ENCODE data around the gene KLK15.
"Not testable (repeated sequence)": the region's sequence is repeated elsewhere in the genome, so short reads cannot be mapped to it uniquely, and the experiment has no call there.

The KLK15 gene

DNA sequence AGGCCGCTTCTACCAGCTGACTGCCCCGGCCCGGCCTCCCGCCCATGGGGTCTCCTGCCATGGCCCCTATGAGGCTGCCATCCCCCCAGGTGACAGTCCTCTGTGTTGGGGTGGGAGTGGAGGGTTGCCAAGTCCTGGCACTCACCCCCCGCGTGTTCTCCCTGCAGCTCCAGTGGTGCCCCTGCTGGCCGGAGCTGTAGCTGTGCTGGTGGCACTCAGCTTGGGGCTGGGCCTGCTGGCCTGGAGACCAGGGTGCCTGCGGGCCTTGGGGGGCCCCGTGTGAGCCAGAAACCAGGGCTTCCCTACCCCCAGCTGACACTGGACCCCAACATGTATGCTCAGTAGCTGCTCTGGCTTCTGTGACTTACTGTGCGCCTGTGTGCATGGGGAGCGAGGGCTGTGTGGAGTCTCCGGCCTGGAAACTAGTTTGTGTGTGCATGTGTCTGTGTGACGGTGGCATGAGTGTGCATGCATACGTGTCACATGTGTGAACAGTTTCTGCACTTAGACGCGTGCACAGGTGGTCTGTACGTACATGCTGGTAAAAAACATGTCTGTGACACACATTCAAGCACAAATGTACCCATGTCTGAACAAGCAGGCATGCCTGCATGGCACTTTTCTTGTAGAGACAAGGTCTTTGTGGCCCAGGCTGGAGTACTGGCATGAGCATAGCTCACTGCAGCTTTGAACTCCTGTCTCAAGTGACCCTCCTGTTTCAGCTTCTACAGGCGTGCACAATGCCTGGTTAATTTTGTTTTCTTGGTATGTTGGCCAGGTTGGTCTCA lies 38.3 kb downstream of the KLK15 start:
- DNase-seq, result no peak

DNA sequence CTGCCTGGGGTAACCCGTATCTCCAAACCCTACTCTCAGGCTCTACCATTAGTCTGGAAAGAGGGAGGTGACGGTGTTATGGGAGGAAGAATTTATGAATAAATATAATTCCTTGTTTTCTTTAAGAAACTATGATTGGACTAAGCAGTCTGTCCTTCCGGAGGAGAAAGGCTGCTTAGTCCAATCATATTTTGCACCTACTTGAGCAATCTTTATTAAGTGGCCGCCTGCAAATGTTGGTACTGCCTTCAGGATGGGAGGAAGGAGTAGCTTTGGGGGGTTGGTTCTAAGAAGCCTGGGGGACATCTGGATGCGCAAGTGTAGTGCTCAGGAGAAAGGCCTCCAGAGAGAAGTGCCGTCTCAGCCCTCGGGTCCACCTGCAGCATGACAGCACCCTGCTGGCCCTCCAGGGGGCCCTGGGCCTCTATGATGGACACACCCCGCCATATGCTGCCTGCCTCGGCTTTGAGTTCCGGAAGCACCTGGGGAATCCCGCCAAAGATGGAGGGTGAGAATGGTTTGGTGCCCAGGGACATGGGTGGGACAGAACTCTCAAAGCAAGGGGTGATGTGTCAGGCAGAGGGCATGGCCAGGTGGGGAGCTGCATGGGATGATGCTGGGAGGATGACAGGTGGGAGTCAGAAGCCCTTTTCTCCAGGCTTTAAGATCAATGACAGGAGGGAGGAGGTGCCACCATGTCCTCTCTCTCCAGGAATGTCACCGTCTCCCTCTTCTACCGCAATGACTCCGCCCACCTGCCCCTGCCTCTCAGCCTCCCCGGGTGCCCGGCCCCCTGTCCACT lies 39.1 kb downstream of the KLK15 start:
- no peak for DNase-seq

DNA sequence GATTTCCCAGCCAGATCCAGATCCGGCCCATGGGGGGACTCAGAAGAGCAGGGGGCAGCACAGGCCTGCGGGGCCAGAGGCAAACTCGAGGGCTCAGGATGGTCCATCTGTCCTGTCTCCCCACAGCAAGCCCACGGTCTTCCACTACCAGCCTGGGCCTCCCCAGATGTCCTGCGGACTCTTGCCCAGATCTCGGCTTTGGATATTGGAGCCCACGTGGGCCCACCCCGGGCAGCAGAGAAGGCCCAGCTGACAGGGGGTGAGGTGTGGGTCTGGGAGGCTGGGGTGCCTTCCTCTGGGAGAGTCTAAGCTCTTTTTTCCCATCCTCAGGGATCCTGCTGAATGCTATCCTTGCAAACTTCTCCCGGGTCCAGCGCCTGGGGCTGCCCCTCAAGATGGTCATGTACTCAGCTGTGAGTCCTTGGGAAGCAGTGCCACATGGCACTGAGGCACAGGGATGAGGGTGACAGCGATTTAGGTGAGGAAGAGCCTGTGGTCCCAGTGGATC lies 39.8 kb downstream of the KLK15 start:
- no peak for DNase-seq

DNA sequence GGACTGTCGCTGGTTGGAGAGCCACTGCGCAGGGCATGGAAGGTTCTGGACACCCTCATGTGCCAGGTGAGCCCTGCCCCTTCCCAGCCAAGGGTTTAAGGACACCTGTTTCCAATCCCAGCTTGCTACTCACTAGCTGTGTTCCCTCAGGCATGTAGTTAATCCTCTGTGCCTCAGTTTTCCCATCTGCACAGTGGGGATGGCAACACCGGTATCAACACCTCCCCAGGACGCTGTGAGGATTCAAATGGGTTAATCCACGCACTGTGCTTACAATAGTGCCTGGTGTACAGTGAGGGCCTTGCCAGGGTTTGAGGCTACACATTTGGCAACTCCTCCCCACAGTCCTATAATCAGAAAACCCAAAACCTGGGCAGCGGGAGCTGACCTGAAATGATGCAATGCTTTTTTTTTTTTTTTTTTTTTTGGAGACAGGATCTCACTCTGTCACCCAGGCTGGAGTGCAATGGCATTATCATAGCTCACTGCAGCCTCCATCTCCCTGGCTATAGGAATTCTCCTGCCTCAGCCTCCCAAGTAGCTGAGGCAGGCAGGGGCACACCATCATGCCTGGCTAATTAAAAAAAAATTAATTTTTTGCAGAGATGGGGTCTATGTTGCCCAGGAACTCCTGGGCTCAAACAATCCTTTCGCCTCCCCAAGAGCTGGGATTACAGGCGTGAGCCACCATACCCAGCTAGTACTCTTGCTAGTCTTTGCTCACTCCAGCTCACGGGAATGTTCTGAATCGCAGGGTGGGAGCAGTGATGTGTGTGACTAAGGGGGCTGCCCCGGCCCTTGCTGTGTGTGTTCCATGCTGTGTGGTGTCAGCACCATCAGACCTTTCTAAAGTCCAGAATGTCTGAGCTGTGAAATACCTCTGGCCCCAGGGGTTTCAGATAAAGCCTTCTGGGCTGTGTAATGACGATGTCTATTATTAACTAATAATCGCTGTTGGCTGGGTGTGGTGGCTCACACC lies 40.8 kb downstream of the KLK15 start:
- DNase-seq, result no peak

DNA sequence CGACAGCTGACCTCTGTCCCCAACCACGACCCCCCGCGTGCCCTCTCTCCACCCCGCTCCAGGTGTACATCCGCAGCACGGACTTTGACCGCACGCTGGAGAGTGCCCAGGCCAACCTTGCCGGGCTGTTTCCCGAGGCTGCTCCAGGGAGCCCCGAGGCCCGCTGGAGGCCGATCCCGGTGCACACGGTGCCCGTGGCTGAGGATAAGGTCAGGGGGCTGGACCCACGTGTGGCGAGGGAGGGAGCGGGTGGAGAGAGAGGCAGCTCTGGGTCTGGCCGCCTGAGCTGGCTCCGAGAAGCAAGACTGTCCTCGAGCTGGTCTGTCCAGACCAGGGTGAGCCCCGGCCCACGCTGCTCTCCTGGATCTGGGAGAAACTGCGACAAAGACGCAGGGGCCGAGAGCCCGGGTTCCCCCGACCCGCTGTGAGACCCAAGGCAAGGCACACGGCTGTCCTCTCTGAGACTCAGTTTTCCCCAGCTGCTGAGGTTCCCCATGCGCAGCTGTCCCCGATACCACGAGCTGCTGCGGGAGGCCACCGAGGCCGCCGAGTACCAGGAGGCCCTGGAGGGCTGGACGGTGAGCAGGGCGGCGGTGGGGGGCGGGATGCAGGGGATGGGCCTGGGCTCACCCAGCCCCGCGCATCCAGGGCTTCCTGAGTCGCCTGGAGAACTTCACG lies 41.6 kb downstream of the KLK15 start:
- no peak for DNase-seq

DNA sequence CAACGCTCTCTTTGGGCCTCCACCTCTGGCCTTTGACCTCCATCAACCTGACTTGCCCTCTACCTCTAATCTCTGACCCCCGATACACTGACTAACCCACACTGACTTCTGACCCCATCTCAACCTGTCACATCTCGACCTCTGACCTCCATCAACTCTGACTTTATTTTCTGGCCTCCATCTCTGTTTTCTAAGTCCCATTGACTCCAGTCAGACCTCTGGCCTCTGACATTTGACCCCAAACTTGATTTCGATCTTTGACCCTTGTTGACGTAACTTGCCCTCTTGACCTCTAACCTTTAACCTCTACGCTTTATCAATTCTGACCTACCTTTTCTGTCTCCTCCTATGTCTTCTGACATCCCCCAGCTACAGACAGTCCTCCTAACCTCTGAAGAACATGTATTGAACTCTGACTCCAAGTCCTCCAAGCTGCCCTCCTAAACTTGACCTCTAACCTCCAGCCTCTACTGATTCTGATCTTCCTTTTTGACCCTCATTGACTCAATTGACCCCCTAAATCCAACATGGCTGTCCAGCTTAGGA lies 42.4 kb downstream of the KLK15 start:
- no peak for DNase-seq

DNA sequence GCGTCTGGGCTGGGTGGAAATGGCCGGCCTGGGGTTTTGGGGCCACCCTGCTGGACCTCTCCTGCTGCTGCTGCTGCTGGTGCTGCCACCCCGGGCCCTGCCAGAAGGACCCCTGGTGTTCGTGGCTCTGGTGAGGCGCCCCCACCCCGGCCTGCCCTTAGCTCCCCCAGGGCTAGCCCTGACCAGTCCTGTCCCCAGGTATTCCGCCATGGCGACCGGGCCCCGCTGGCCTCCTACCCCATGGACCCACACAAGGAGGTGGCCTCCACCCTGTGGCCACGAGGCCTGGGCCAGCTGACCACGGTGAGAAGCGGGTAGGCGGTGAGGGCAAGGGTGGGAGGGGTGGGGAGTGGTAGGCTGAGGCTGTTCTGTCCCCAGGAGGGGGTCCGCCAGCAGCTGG lies 43.0 kb downstream of the KLK15 start, which contains the start of gene ACP4:
TSS of gene ACP4 (plus strand) at position 20 of the 400 bp plus-strand sequence. CDS start at position 20, 0 bp downstream.
- no peak for DNase-seq

DNA sequence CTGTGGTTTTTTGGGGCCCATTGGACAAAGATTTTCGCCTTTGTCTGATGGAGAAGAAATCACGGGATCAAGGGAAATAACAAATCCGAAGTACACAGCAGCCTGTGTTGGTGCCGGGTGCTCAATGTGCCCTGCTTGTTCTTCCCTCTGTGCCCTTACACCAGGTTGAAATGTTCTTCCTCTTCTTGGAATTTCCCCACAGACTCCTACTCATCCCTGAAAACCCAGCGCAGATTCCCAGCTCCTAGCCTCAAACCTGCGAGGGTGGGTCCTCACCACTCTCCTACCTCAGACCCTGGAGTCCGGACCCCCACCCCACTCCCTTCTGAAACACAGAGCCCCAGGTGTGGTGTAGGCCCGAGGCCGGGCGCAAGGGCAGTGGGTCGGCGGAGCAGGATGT lies 48.0 kb downstream of the KLK15 start:
- no peak for DNase-seq

DNA sequence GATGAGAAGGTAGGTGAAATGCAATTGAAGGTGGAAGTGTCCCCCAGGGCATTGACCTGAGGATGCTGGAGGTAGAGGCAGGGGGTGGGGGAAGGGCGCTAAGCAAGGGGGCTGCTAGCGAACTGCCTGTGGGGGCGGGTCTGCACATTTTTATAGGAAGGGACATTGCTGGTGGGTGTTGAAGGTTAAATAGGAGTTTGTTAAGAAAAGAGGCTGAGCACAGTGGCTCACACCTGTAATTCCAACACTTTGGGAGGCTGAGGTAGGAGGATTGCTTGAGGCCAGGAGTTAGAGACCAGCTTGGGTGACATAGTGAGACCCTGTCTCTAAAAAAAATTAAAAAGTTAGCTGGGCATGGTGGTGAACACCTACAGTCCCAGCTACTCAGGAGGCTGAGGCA lies 48.7 kb downstream of the KLK15 start:
- DNase-seq, result no peak

DNA sequence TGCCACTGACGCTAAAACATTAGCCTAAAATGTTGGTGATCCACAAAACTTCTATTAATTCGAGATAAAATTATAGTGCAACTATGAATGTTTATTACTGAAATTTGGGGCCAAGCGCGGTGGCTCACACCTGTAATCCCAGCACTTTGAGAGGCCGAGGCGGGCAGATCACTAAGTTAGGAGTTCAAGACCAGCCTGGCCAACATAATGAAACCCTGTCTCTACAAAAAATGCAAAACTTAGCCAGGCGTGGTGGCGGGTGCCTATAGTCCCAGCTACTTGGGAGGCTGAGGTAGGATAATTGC lies 49.6 kb downstream of the KLK15 start:
- not testable (repeated sequence) for DNase-seq

DNA sequence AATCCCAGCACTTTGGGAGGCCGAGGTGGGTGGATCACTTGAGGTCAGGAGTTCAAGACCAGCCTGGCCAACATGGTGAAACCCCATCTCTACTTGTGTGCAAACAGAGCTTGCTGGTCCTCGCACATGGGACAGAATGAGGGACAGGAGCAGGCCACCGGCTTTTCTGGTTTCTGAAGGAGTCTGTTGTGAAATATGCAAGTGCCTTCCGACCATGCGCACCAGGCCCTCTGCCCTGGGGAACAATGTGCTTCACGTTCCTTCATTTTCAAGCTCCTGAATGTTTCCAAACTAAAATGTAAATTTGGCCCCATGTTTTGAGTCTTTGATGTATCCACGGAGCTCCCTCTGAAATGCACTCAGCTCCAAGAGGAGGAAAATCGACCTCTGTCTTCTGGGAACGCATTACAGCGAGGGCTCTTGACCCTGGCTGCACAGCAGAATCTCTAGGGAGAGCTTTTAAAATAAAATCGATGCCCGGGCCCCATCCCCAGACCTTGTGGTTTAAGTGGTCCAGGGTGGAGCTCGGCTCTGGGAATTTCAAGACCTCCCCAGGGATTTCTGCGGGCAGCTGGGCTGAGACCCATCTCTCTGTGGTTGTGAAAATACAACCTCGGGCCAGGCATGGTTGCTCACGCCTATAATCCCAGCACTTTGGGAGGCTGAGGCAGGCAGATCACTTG lies 52.5 kb downstream of the KLK15 start:
- no peak for DNase-seq

DNA sequence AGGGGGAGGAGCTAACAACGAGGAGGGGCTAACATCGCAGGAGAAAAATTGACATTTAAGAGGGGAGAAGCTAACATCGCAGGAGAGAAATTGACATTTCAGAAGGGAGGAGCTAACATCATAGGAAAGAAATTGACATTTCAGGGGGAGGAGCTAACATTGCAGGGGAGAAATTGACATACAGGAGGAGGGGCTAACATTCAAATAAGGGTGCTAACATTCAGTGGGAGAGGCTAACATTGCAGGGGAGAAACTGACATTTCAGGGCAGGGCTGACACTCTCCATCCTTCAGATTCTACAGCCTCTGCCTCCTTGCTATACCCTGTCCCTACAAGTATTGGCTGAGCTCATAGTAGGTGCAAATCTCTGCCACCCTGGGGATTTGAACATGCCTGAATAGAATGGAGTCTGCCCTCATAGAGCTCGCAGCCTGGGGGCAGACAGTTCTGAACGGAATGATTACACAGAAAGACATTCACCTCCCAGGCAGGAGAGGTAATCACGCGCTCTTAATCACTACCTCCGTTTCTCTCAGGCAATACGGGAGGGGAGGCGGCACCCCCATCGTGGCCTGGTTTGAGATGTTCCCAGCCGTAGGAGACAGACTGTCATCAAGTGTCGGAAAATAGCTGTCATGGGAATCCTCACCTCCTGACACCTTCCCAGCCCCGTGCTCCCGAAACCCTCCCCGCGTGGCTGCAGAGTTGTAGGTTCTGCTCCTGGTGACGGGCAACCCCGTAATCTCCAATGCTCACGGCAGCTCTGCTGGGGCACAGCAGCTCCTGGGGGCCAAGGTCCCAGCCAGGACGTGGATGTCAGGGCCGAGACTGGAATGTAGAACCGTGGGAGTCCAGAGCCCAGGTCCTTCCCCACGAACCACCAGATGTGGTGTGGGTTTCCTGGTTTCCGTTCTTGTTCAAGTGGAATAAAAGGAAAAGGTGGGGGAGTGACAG lies 53.6 kb downstream of the KLK15 start:
- DNase-seq, result no peak

DNA sequence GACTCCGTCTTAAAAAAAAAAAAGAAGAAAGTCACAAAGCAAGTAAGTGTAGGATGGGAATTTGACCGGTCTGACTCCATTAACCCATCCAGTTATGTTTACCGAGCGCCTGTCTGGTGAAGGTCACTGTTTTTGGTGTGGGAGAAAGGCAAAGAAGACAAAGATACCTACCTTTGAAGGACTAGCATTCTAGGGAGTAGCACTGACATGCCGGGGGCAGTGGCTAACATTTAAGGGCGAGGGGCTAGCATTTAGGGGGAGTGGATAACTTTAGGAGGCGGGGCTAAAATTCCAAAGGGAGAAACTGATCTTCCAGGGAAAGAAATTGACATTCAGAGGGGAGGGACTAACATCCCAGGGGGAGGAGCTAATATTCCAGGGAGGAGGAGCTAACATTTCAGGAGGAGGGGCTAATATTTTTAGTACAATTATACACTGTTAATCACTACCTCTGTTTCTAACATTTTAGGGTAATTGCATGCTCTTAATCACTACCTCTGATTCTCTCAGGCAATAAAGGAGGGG lies 54.4 kb downstream of the KLK15 start:
- no peak for DNase-seq

DNA sequence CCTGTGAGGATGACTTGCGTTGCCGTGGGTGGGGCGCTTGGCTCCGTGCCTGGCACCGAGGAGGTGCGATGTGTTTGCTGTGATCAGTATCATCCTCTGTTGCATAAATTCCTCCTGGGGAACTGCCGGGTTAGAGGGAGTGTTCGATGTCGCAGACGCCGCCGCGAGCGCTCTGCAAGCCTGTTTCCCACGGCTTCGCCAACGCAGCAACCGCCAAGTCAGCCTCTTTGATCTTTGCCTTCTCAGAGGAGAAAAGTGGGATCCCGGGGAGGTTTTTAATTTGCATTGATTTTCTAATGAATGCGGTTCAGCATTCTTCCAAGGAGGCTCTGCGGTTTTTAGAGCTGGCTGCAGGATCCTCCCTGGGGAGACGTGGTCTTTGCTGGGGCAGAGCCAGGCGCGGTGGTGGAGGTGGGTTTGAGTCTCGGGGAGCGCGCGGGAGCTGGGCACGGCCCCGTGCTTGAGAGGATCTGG lies 55.5 kb downstream of the KLK15 start:
- DNase-seq, result no peak

DNA sequence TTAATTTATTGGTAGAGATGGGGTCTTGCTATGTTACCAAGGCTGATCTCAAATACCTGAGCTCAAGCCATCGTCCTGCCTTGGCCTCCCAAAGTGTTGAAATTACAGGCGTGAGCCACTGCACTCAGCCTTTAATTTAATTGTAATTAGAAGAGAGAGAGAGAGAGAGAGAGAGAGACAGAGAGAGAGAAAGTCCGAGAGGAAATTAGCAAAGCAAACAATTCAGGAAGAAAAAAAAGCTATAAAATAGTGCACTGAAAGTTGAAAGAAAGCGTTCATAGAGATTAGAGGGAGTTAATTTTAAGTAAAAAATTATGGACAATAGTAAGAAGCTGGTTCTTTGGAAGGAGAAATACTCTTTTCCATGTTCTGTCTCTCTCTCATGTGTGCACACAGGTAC lies 56.1 kb downstream of the KLK15 start:
- DNase-seq, result no peak

DNA sequence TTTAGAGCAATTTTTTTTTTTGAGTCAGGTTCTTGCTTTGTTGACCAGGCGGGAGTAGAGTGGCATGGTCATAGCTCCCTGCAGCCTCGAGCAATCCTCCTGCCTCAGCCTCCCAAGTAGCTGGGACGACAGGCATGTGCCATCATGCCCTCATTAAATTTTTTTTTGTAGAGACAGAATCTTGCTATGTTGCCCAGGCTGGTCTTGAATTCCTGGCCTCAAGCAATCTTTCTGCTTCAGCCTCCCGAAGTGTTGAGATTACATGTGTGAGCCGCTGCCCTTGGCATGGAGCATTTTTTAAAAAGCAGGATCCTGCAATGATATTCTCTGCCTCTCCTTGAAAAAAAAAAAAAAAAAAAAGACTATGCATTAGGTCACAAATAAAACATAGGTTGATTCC lies 57.2 kb downstream of the KLK15 start:
- no peak for DNase-seq
